ENCODE measurements around the gene NKAIN2.

NKAIN2 gene

GRCh38 chr6:124823240-124824111 lies 1019.8 kb downstream of the NKAIN2 start:
- no peak for TF ChIP-seq CTCF (IDR thresholded peaks at IDR 0.05)
- H3K27ac ChIP-seq: no peak overlapping the region
- no peaks in the 10 kb centered on the region for H3K27me3 ChIP-seq
- H3K9me3 ChIP-seq: no peaks in the 10 kb centered on the region
- no peaks in the 10 kb centered on the region for H3K36me3 ChIP-seq
- peaks cover 11 to 14% of the 10 kb centered on the region in 2 experiments for H3K4me1 ChIP-seq (ENCODE audit: control insufficient read depth in 1 of 2, insufficient read depth in 1 of 2, low read depth in 1 of 2, low read length in 1 of 2)
- no peak overlapping the region for H3K4me3 ChIP-seq (ENCODE audit: low read depth in 1 of 2, low read length in 1 of 2)

- H3K4me1 ChIP-seq (ENCODE audit: control insufficient read depth in 1 of 2, insufficient read depth in 1 of 2, low read depth in 1 of 2, low read length in 1 of 2): no peaks in the 10 kb centered on the region
- H3K9me3 ChIP-seq: no peaks in the 10 kb centered on the region
- no peaks in the 10 kb centered on the region for H3K27me3 ChIP-seq
- no peak overlapping the region for H3K4me3 ChIP-seq (ENCODE audit: low read depth in 1 of 2, low read length in 1 of 2)
- H3K36me3 ChIP-seq: no peaks in the 10 kb centered on the region
- no peak overlapping the region for H3K27ac ChIP-seq
- no peak for TF ChIP-seq CTCF (IDR thresholded peaks at IDR 0.05)
These were observed 1021.9 kb downstream of the NKAIN2 start for GRCh38 chr6:124825564-124825963.

GRCh38 chr6:124829822-124830221 lies 1026.2 kb downstream of the NKAIN2 start:
- H3K9me3 ChIP-seq: no peaks in the 10 kb centered on the region
- no peak overlapping the region for H3K4me3 ChIP-seq (ENCODE audit: low read depth in 1 of 2, low read length in 1 of 2)
- H3K4me1 ChIP-seq (ENCODE audit: control insufficient read depth in 1 of 2, insufficient read depth in 1 of 2, low read depth in 1 of 2, low read length in 1 of 2): peaks cover 4 to 5% of the 10 kb centered on the region in 2 experiments
- no peaks in the 10 kb centered on the region for H3K27me3 ChIP-seq
- TF ChIP-seq CTCF (IDR thresholded peaks at IDR 0.05): no peak
- no peak overlapping the region for H3K27ac ChIP-seq
- H3K36me3 ChIP-seq: no peaks in the 10 kb centered on the region

- no peak overlapping the region for H3K4me3 ChIP-seq (ENCODE audit: low read depth in 1 of 2, low read length in 1 of 2)
- no peaks in the 10 kb centered on the region for H3K27me3 ChIP-seq
These were observed 1026.8 kb downstream of the NKAIN2 start for GRCh38 chr6:124830506-124830905.

GRCh38 chr6:124854338-124854922 lies 1050.8 kb downstream of the NKAIN2 start:
- Histone ChIP-seq H3K27ac (no peak overlapping the region), H3K4me3 (ENCODE audit: low read depth in 1 of 2, low read length in 1 of 2) (no peak overlapping the region), H3K36me3 (no peaks in the 10 kb centered on the region), H3K27me3 (no peaks in the 10 kb centered on the region), H3K4me1 (ENCODE audit: control insufficient read depth in 1 of 2, insufficient read depth in 1 of 2, low read depth in 1 of 2, low read length in 1 of 2) (no peaks in the 10 kb centered on the region), H3K9me3 (no peaks in the 10 kb centered on the region)
- no peak for TF ChIP-seq CTCF (IDR thresholded peaks at IDR 0.05)

More at GRCh38 chr6:124830506-124830905, 1026.8 kb downstream of the NKAIN2 start:
- no peaks in the 10 kb centered on the region for H3K9me3 ChIP-seq
- H3K27ac ChIP-seq: no peak overlapping the region
- H3K4me1 ChIP-seq (ENCODE audit: control insufficient read depth in 1 of 2, insufficient read depth in 1 of 2, low read depth in 1 of 2, low read length in 1 of 2): peaks cover 4 to 5% of the 10 kb centered on the region in 2 experiments
- no peak for TF ChIP-seq CTCF (IDR thresholded peaks at IDR 0.05)
- H3K36me3 ChIP-seq: no peaks in the 10 kb centered on the region
